NK-92 treated with Interleukin-12 subunit alpha and Interleukin-12 subunit beta, amount 100 ng/mL, for 24 hours (cell line): Measurements from ENCODE around the gene PGR.
"Not testable (repeated sequence)": the region's sequence is repeated elsewhere in the genome, so short reads cannot be mapped to it uniquely, and the experiment has no call there.

Experiments
- DNase-seq: peaks from one replicate; lab custom pipeline; 2025; lab: John Stamatoyannopoulos, UW

Gene PGR

GRCh38 chr11:101063706-101064105 is 65.9 kb downstream of the PGR start:
- no peak for DNase-seq

- no peak for DNase-seq
Measured at GRCh38 chr11:101061606-101062005, 68.0 kb downstream of the PGR start.

- no peak for DNase-seq
Measured at GRCh38 chr11:101059331-101059730, 70.3 kb downstream of the PGR start.

- DNase-seq: no peak
Measured at GRCh38 chr11:101053492-101053891, 76.1 kb downstream of the PGR start.

GRCh38 chr11:101051677-101052076 is 77.9 kb downstream of the PGR start:
- no peak for DNase-seq

GRCh38 chr11:101049813-101050212 is 79.8 kb downstream of the PGR start:
- no peak for DNase-seq

- DNase-seq: no peak
Measured at GRCh38 chr11:101049123-101049522, 80.5 kb downstream of the PGR start.

- DNase-seq: no peak
Measured at GRCh38 chr11:101048479-101048878, 81.1 kb downstream of the PGR start.

GRCh38 chr11:101046947-101047346 is 82.7 kb downstream of the PGR start:
- DNase-seq: no peak

- DNase-seq: no peak
Measured at GRCh38 chr11:101045415-101045814, 84.2 kb downstream of the PGR start.

GRCh38 chr11:101043940-101044339 is 85.7 kb downstream of the PGR start:
- no peak for DNase-seq

GRCh38 chr11:101035872-101036271 is 93.7 kb downstream of the PGR start:
- no peak for DNase-seq

- no peak for DNase-seq
Measured at GRCh38 chr11:101034076-101034475, 95.5 kb downstream of the PGR start.

- DNase-seq: no peak
Measured at GRCh38 chr11:101032991-101033390, 96.6 kb downstream of the PGR start.

GRCh38 chr11:101031713-101032112 is 97.9 kb downstream of the PGR start:
- no peak for DNase-seq

- no peak for DNase-seq
Measured at GRCh38 chr11:101030692-101031091, 98.9 kb downstream of the PGR start.

- DNase-seq: no peak
Measured at GRCh38 chr11:101030015-101030414, 99.6 kb downstream of the PGR start.

- no peak for DNase-seq
Measured at GRCh38 chr11:101028644-101029043, 101.0 kb downstream of the PGR start.

- DNase-seq: no peak
Measured at GRCh38 chr11:101022256-101022655, 107.4 kb downstream of the PGR start.

GRCh38 chr11:101019870-101020269 is 109.7 kb downstream of the PGR start:
- no peak for DNase-seq

GRCh38 chr11:101014600-101015285 is 114.9 kb downstream of the PGR start:
- no peak for DNase-seq

- DNase-seq: not testable (repeated sequence)
Measured at GRCh38 chr11:101013702-101014101, 115.9 kb downstream of the PGR start.

- no peak for DNase-seq
Measured at GRCh38 chr11:101011881-101012280, 117.7 kb downstream of the PGR start.

- no peak for DNase-seq
Measured at GRCh38 chr11:101010899-101011298, 118.7 kb downstream of the PGR start.
